B cell (primary cell): Measurements from ENCODE around the gene ACYP1. TPM values are rescaled to one million over a fixed set of nuclear protein-coding genes. Genes with fewer than 3 reads are reported as not detected.

ENCODE experiments used
- ATAC-seq: fragments of 200-7000 bp; cut with Tn5 transposase; one replicate; pipeline ENCODE4 v1.10.0; 2021; ENCODE audit warnings: low read depth, mild to moderate bottlenecking, moderate number of reproducible peaks, moderate library complexity
- CTCF ChIA-PET: fragments of 350-600 bp; sonication (Branson Sonifier 250); formaldehyde crosslinking; loops from one replicate; lab custom pipeline; 2021; ENCODE audit warnings: antibody characterized with exemption, inconsistent platforms; lab: Charles Lee
- POLR2A ChIA-PET: fragments of 350-600 bp; sonication (Branson Sonifier 250); formaldehyde crosslinking; loops from one replicate; lab custom pipeline; 2021; ENCODE audit warnings: antibody characterized with exemption; lab: Charles Lee
- DNase-seq: peaks from one replicate; pipeline ENCODE4 v3.0.0; 2013
- H2AFZ ChIP-seq: 2 replicates; pipeline ENCODE4 v1.6.1; 2012; ENCODE audit warnings: mild to moderate bottlenecking, low read depth, low read length; ENCODE audit not compliant: insufficient read depth, poor library complexity, severe bottlenecking
- H3K27ac ChIP-seq, 2 donors: 1 replicate in 1 of 2; 2 replicates in 1 of 2; pipeline ENCODE4 v1.5.1; 2012 to 2013; ENCODE audit warnings: low read length in 2 of 2, mild to moderate bottlenecking in 2 of 2, moderate library complexity in 1 of 2
- H3K27me3 ChIP-seq, 4 experiments: fragments of 200-600 bp in 1 of 4; sonication (generic) in 1 of 4; replicated peaks in 1 of 4; 1 replicate in 2 of 4; 2 replicates in 2 of 4; pipeline versions ENCODE4 v1.6.1 to v1.7.0; 2013 to 2016; ENCODE audit warnings: low read length in 3 of 4, mild to moderate bottlenecking in 2 of 4, mixed read lengths in 1 of 4, moderate library complexity in 1 of 4; ENCODE audit not compliant: insufficient read depth in 4 of 4, control insufficient read depth in 3 of 4; ENCODE audit errors: control extremely low read depth in 1 of 4
- H3K36me3 ChIP-seq, 2 experiments: replicated peaks in 1 of 2; 1 replicate in 1 of 2; 2 replicates in 1 of 2; pipeline versions ENCODE4 v1.6.1 to v1.7.1; 2013; ENCODE audit warnings: low read length in 1 of 2; ENCODE audit not compliant: insufficient read depth in 2 of 2, control insufficient read depth in 1 of 2; ENCODE audit errors: control extremely low read depth in 1 of 2, extremely low read depth in 1 of 2
- H3K4me1 ChIP-seq, 2 donors: fragments of 200-600 bp in 1 of 2; sonication (generic) in 1 of 2; 1 replicate in 1 of 2; 2 replicates in 1 of 2; pipeline versions ENCODE4 v1.5.1 to v1.6.1; 2013 to 2017; ENCODE audit warnings: low read length in 2 of 2; ENCODE audit not compliant: control insufficient read depth in 2 of 2, insufficient read depth in 2 of 2
- H3K4me2 ChIP-seq: replicated peaks from 2 replicates; pipeline ENCODE3; 2012; ENCODE audit warnings: mild to moderate bottlenecking, low read depth, low read length; ENCODE audit not compliant: poor library complexity, severe bottlenecking
- H3K4me3 ChIP-seq, 5 experiments: fragments of 200-600 bp in 1 of 5; sonication (generic) in 1 of 5; 1 replicate in 3 of 5; 2 replicates in 2 of 5; pipeline versions ENCODE4 v1.5.1 to v1.7.0; 2011 to 2016; ENCODE audit warnings: low read length in 4 of 5, mild to moderate bottlenecking in 4 of 5, low read depth in 2 of 5, control low read depth in 1 of 5, moderate library complexity in 1 of 5; ENCODE audit not compliant: insufficient read depth in 1 of 5; ENCODE audit errors: control extremely low read depth in 1 of 5, extremely low read depth in 1 of 5
- H3K79me2 ChIP-seq: fragments of 200-600 bp; sonication (generic); one replicate; pipeline ENCODE4 v1.6.0; 2016; ENCODE audit warnings: low read length; ENCODE audit not compliant: control insufficient read depth, insufficient read depth
- H3K9ac ChIP-seq: fragments of 200-600 bp; sonication (generic); 2 replicates; pipeline ENCODE4 v1.6.1; 2017; ENCODE audit warnings: mild to moderate bottlenecking, low read length, moderate library complexity
- H3K9me3 ChIP-seq, 3 donors: one replicate each; pipeline versions ENCODE4 v1.6.1 to v1.7.1; 2013; ENCODE audit warnings: low read length in 2 of 3; ENCODE audit not compliant: control insufficient read depth in 2 of 3, insufficient read depth in 1 of 3; ENCODE audit errors: control extremely low read depth in 1 of 3
- H4K20me1 ChIP-seq: 2 replicates; pipeline ENCODE4 v1.6.0; 2012; ENCODE audit warnings: mild to moderate bottlenecking, low read length; ENCODE audit not compliant: insufficient read depth, control insufficient read depth, poor library complexity, severe bottlenecking
- H3K27ac Mint-ChIP-seq: one replicate; pipeline ENCODE4 v1.8.0; 2021; ENCODE audit warnings: mixed read lengths
- H3K27me3 Mint-ChIP-seq: one replicate; pipeline ENCODE4 v1.8.0; 2021; ENCODE audit warnings: mixed read lengths
- H3K4me1 Mint-ChIP-seq: one replicate; pipeline ENCODE4 v1.8.0; 2021; ENCODE audit warnings: mixed read lengths
- H3K4me3 Mint-ChIP-seq: one replicate; pipeline ENCODE4 v1.8.0; 2021; ENCODE audit warnings: mixed read lengths
- H3K9me3 Mint-ChIP-seq: one replicate; pipeline ENCODE4 v1.8.0; 2022; ENCODE audit warnings: mixed read lengths; ENCODE audit not compliant: insufficient read depth
- EZH2 ChIP-seq: IDR thresholded peaks from 2 replicates; pipeline ENCODE4 v1.6.1; 2012; ENCODE audit warnings: borderline replicate concordance, low read depth, mild to moderate bottlenecking, moderate library complexity, low read length; ENCODE audit not compliant: insufficient read depth, poor library complexity, severe bottlenecking
- WGBS: methylation state at CpG from one replicate; pipeline ENCODE4 v1.1.5; 2013; ENCODE audit warnings: missing lambda C conversion rate; ENCODE audit not compliant: insufficient coverage; 5-methylcytosine and 5-hydroxymethylcytosine counted together
- intact Hi-C: fragments of 100-400 bp; cut with micrococcal nuclease; formaldehyde crosslinking; loops from one replicate; pipeline ENCODE4 v1.10.0; 2022
- polyA plus RNA-seq: library from polyadenylated mRNA; depleted of rRNA; stranded (reverse); fragments of >200 nt; gene quantifications from 2 replicates; pipeline ENCODE4 v1.2.3, GENCODE V29; 2012
- total RNA-seq, 2 donors: library from RNA; stranded (reverse); fragments of 120-200 nt in 1 of 2; gene quantifications; 1 replicate in 1 of 2; 2 replicates in 1 of 2; pipeline versions ENCODE4 v1.2.3 to v1.2.4, GENCODE V29; 2013 to 2022
- TF ChIP-seq, protein P1 (sequence below): fragments of 200-600 bp; IDR thresholded peaks from one replicate; pipeline ENCODE4 v1.8.0; 2022; ENCODE audit warnings: antibody characterized with exemption, mild to moderate bottlenecking

Gene ACYP1
- total and polyA plus RNA-seq, 2 donors (not counting 1 experiment from before 2014, with no cell fraction given): 38.3 to 46.7 TPM

DNA sequence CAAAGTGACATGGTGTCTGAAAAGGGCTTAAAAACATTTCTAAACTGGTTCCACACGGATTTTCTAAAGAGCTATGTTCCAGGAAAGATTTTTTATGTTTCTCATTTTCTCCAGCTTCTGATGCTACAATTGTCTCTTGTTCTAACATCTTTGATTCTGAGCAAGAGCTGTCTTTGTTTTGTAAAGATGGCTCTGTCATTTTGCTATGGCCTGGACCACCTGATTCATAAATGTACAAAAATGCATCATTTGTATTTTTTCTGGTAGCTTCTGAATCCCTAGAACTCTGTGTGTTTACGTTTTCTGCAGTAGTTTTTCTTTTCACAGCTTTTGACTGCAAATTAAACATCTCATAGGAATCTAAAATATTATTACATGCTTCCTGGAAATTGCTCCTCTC, 15.7 kb downstream of the ACYP1 start:
- Histone ChIP-seq H3K79me2 (peaks cover 22% of the 10 kb centered on the region), H3K27me3 (no peaks in the 10 kb centered on the region), H2AFZ (no peak overlapping the region), H3K4me1 (peaks cover 9 to 10% of the 10 kb centered on the region in 2 donors), H3K4me2 (no peak overlapping the region), H3K9me3 (no peaks in the 10 kb centered on the region), H3K27ac (no peak overlapping the region), H3K4me3 (no peak overlapping the region), H4K20me1 (no peaks in the 10 kb centered on the region), H3K36me3 (no peaks in the 10 kb centered on the region), H3K9ac (no peak overlapping the region)
- H3K27me3 Mint-ChIP-seq: no peaks in the 10 kb centered on the region
- H3K4me3 Mint-ChIP-seq: no peak overlapping the region
- TF ChIP-seq, protein P1, sequence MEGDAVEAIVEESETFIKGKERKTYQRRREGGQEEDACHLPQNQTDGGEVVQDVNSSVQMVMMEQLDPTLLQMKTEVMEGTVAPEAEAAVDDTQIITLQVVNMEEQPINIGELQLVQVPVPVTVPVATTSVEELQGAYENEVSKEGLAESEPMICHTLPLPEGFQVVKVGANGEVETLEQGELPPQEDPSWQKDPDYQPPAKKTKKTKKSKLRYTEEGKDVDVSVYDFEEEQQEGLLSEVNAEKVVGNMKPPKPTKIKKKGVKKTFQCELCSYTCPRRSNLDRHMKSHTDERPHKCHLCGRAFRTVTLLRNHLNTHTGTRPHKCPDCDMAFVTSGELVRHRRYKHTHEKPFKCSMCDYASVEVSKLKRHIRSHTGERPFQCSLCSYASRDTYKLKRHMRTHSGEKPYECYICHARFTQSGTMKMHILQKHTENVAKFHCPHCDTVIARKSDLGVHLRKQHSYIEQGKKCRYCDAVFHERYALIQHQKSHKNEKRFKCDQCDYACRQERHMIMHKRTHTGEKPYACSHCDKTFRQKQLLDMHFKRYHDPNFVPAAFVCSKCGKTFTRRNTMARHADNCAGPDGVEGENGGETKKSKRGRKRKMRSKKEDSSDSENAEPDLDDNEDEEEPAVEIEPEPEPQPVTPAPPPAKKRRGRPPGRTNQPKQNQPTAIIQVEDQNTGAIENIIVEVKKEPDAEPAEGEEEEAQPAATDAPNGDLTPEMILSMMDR: no peak
- TF ChIP-seq EZH2: no peak
- no peak for ATAC-seq
- no peak overlapping the region for H3K27ac Mint-ChIP-seq
- POLR2A ChIA-PET: no interaction called here
- no CpG with 5 or more reads among the region's 2 CpGs for WGBS
- peaks cover 26% of the 10 kb centered on the region for H3K4me1 Mint-ChIP-seq
- intact Hi-C loops: no loop called here
- DNase-seq: no peak
- H3K9me3 Mint-ChIP-seq: no peaks in the 10 kb centered on the region
- CTCF ChIA-PET: no interaction called here

DNA sequence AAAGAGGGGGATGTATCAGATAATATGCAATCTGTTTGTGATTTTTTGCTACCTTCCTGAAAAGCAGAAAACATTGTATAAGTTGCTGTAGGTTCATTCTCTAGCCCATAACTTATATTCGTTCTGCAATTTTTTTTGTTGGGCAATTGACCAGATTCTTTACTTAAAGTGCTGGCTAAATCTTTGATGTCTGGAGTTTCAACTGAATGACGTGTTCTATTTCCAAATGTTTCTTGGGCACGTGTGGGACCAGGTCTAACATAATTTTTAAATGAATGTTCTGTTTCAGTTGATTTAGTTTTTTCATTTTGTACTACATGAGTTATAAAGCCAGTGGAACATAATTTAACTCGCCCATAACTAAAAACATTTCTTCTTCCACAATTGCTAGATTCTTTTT, 16.3 kb downstream of the ACYP1 start:
- WGBS: 100% methylated on average over 2 of the region's 4 CpGs
- Histone ChIP-seq H3K9ac (no peak overlapping the region), H3K27ac (no peak overlapping the region), H3K4me1 (peaks cover 9 to 10% of the 10 kb centered on the region in 2 donors), H3K36me3 (no peaks in the 10 kb centered on the region), H3K4me2 (no peak overlapping the region), H3K79me2 (peaks cover 22% of the 10 kb centered on the region), H2AFZ (no peak overlapping the region), H3K27me3 (no peaks in the 10 kb centered on the region), H3K9me3 (no peaks in the 10 kb centered on the region), H4K20me1 (no peaks in the 10 kb centered on the region), H3K4me3 (no peak overlapping the region)
- TF ChIP-seq EZH2: no peak
- TF ChIP-seq, protein P1: no peak
- no peak overlapping the region for H3K4me3 Mint-ChIP-seq
- H3K27ac Mint-ChIP-seq: no peak overlapping the region
- no peaks in the 10 kb centered on the region for H3K27me3 Mint-ChIP-seq
- no peaks in the 10 kb centered on the region for H3K9me3 Mint-ChIP-seq
- ChIA-PET POLR2A (no interaction called here), CTCF (no interaction called here)
- peaks cover 26% of the 10 kb centered on the region for H3K4me1 Mint-ChIP-seq
- ATAC-seq (no peak), DNase-seq (no peak)
- intact Hi-C loops: no loop called here
